PFSK-1 (cell line): ENCODE results near the gene XYLT1.

ENCODE experiments used
- POLR2AphosphoS5 ChIP-seq: IDR thresholded peaks from 2 replicates; pipeline ENCODE4 v1.6.1; 2012; ENCODE audit warnings: low read depth, mild to moderate bottlenecking, control low read depth, low read length, moderate library complexity
- SIN3A ChIP-seq: IDR thresholded peaks from 2 replicates; pipeline ENCODE4 v1.6.1; 2012; ENCODE audit warnings: mild to moderate bottlenecking, low read length, moderate library complexity, borderline replicate concordance; ENCODE audit not compliant: insufficient read depth
- TAF1 ChIP-seq: IDR thresholded peaks from 2 replicates; pipeline ENCODE4 v1.6.1; 2012; ENCODE audit warnings: low read length, control low read depth, borderline replicate concordance; ENCODE audit not compliant: insufficient read depth
- TF ChIP-seq, protein P1 (sequence below), 2 experiments: IDR thresholded peaks; 2 replicates each; pipeline versions ENCODE4 v1.6.1 to v1.8.0; 2011 to 2012; ENCODE audit warnings: low read depth in 2 of 2, low read length in 2 of 2, control low read depth in 1 of 2, inconsistent platforms in 1 of 2, mild to moderate bottlenecking in 1 of 2, moderate library complexity in 1 of 2; ENCODE audit not compliant: insufficient read depth in 1 of 2

DNA sequence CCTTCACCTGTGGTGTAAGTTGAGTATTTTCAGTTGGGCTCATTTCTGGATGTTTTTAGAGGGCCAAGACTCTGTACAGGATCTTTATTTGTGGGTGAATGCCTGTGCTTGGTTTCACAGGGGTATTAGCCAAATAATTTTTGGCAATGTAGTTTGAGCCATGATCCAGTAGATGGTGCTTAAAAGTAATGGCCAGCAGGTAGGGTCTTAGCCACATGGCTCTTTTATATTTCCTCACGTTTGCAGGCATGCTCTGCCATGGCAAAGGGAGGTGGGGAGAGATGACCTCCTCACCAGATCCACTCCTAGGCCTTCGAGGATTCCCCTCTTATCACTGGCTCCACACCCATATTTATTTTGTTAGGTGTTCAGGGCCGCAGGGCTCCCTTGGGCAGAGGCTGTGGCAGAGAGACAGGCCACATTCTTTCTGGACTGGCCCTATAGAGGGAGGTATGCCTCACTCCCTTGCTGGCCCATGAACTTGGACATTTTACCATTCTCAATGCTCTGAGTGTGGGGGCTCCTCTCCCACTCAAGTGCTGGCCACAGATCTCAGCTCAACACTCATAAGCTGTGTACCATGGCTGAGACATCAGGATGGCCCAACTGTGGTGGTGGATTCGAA, 417.1 kb downstream of the XYLT1 start:
- TF ChIP-seq POLR2AphosphoS5 (no peak), SIN3A (no peak), TAF1 (no peak)
- TF ChIP-seq, protein P1, sequence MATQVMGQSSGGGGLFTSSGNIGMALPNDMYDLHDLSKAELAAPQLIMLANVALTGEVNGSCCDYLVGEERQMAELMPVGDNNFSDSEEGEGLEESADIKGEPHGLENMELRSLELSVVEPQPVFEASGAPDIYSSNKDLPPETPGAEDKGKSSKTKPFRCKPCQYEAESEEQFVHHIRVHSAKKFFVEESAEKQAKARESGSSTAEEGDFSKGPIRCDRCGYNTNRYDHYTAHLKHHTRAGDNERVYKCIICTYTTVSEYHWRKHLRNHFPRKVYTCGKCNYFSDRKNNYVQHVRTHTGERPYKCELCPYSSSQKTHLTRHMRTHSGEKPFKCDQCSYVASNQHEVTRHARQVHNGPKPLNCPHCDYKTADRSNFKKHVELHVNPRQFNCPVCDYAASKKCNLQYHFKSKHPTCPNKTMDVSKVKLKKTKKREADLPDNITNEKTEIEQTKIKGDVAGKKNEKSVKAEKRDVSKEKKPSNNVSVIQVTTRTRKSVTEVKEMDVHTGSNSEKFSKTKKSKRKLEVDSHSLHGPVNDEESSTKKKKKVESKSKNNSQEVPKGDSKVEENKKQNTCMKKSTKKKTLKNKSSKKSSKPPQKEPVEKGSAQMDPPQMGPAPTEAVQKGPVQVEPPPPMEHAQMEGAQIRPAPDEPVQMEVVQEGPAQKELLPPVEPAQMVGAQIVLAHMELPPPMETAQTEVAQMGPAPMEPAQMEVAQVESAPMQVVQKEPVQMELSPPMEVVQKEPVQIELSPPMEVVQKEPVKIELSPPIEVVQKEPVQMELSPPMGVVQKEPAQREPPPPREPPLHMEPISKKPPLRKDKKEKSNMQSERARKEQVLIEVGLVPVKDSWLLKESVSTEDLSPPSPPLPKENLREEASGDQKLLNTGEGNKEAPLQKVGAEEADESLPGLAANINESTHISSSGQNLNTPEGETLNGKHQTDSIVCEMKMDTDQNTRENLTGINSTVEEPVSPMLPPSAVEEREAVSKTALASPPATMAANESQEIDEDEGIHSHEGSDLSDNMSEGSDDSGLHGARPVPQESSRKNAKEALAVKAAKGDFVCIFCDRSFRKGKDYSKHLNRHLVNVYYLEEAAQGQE (IDR thresholded peaks at IDR 0.05; ENCODE audit: insufficient read depth in 1 of 2, low read depth in 2 of 2, low read length in 2 of 2): no peak
